Parathyroid adenoma (tissue), 2 donors: ENCODE measurements around the gene MTHFD2L.

Experiments used
- H2AFZ ChIP-seq: fragments of 300-600 bp; sonication (generic); one replicate; pipeline ENCODE4 v1.7.0; 2017; ENCODE audit warnings: antibody characterized with exemption, mild to moderate bottlenecking
- H3K27ac ChIP-seq: fragments of 300-600 bp; sonication (generic); one replicate; pipeline ENCODE4 v1.7.0; 2017
- H3K27me3 ChIP-seq: fragments of 300-600 bp; sonication (generic); one replicate; pipeline ENCODE4 v1.7.0; 2017; ENCODE audit warnings: low read length; ENCODE audit not compliant: control insufficient read depth, insufficient read depth
- H3K36me3 ChIP-seq: fragments of 300-600 bp; sonication (generic); one replicate; pipeline ENCODE4 v1.7.0; 2017; ENCODE audit warnings: low read length; ENCODE audit not compliant: control insufficient read depth, insufficient read depth
- H3K4me1 ChIP-seq: fragments of 300-600 bp; sonication (generic); one replicate; pipeline ENCODE4 v1.7.0; 2017; ENCODE audit warnings: control low read depth
- H3K4me2 ChIP-seq: fragments of 300-600 bp; sonication (generic); one replicate; pipeline ENCODE4 v1.7.0; 2017; ENCODE audit warnings: low read length
- H3K4me3 ChIP-seq: fragments of 300-600 bp; sonication (generic); one replicate; pipeline ENCODE4 v1.7.0; 2017; ENCODE audit warnings: low read depth, low read length
- H3K79me2 ChIP-seq: fragments of 300-600 bp; sonication (generic); one replicate; pipeline ENCODE4 v1.7.0; 2017; ENCODE audit warnings: control low read depth
- H3K9ac ChIP-seq: fragments of 300-600 bp; sonication (generic); one replicate; pipeline ENCODE4 v1.7.0; 2017; ENCODE audit warnings: mild to moderate bottlenecking
- H3K9me3 ChIP-seq: fragments of 300-600 bp; sonication (generic); one replicate; pipeline ENCODE4 v1.7.0; 2017; ENCODE audit warnings: low read length; ENCODE audit not compliant: control insufficient read depth
- TF ChIP-seq, protein P1 (sequence below): fragments of 300-600 bp; sonication (generic); IDR thresholded peaks from one replicate; pipeline ENCODE4 v1.7.0; 2017; ENCODE audit warnings: antibody characterized with exemption, mild to moderate bottlenecking
- donor health status: primary hyperparathyroidism.

MTHFD2L gene

DNA sequence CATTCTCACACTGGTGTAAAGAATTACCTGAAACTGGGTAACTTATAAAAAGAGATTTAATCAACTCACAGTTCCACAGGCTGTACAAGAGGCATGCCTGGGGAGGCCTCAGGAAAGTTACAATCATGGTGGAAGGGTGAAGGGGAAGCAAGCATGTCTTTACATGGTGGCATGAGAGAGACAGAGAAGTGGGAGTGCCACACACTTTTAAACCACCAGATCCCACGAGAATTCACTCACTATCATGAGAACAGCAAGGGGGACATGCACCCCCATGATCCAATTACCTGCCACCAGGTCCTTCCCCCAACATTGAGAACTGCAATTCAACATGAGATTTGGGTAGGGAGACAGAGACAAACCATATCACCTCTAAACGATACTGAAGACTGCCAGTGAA is 173.3 kb downstream of the MTHFD2L start:
- Histone ChIP-seq H3K36me3 (no peaks in the 10 kb centered on the region), H3K27me3 (no peaks in the 10 kb centered on the region), H3K9me3 (no peaks in the 10 kb centered on the region), H3K4me2 (no peak overlapping the region), H3K9ac (no peak overlapping the region), H3K79me2 (no peaks in the 10 kb centered on the region), H3K4me3 (no peak overlapping the region), H3K27ac (no peak overlapping the region), H2AFZ (no peak overlapping the region), H3K4me1 (no peaks in the 10 kb centered on the region)
- TF ChIP-seq, protein P1, sequence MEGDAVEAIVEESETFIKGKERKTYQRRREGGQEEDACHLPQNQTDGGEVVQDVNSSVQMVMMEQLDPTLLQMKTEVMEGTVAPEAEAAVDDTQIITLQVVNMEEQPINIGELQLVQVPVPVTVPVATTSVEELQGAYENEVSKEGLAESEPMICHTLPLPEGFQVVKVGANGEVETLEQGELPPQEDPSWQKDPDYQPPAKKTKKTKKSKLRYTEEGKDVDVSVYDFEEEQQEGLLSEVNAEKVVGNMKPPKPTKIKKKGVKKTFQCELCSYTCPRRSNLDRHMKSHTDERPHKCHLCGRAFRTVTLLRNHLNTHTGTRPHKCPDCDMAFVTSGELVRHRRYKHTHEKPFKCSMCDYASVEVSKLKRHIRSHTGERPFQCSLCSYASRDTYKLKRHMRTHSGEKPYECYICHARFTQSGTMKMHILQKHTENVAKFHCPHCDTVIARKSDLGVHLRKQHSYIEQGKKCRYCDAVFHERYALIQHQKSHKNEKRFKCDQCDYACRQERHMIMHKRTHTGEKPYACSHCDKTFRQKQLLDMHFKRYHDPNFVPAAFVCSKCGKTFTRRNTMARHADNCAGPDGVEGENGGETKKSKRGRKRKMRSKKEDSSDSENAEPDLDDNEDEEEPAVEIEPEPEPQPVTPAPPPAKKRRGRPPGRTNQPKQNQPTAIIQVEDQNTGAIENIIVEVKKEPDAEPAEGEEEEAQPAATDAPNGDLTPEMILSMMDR, result no peak

DNA sequence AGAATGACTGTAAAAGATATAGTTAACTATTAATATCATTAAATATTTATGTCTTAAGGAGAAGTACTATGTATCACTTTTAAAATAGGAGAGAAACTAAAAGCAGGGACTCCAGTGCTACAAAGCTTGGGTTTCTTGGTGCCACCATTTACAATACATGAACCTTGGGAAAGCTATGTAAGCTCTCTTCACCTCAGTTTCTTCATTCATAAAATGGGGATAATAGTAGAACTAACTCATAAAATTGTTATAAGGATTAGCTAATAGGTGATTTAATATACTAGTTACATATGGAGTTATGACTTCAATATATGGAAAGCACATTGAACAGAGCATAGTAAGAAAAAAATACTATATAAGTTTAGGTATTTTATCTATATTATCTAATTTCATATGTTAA is 174.0 kb downstream of the MTHFD2L start:
- no peaks in the 10 kb centered on the region for H3K79me2 ChIP-seq
- no peaks in the 10 kb centered on the region for H3K36me3 ChIP-seq
- H3K9ac ChIP-seq, result no peak overlapping the region
- H3K4me3 ChIP-seq, result no peak overlapping the region
- no peaks in the 10 kb centered on the region for H3K4me1 ChIP-seq
- TF ChIP-seq, protein P1, result no peak
- H3K27ac ChIP-seq, result no peak overlapping the region
- H2AFZ ChIP-seq, result no peak overlapping the region
- no peak overlapping the region for H3K4me2 ChIP-seq
- H3K9me3 ChIP-seq, result no peaks in the 10 kb centered on the region
- no peaks in the 10 kb centered on the region for H3K27me3 ChIP-seq

DNA sequence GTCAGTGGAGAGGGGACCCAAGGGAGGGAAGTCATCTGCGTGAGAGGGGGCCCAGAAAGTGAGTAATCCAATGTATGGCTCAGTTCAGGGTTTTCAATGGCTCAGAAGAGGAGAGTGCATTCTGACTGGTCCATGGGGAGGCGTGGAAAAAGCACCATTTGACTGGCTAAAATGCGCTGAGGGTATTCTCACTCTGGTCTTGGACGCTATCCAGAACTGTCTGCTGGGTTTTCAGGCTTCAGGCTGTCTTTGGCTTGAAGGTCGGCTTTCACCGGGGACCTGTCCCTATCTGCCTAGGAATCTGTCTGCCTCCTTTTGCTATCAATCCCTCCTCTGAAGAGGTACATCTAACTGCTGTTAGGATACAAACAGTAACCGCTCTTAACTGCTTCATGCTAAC is 176.7 kb downstream of the MTHFD2L start:
- Histone ChIP-seq H3K27ac (no peak overlapping the region), H3K9ac (no peak overlapping the region), H3K4me1 (no peaks in the 10 kb centered on the region), H3K79me2 (no peaks in the 10 kb centered on the region), H2AFZ (no peak overlapping the region), H3K4me3 (no peak overlapping the region), H3K27me3 (no peaks in the 10 kb centered on the region), H3K4me2 (no peak overlapping the region), H3K9me3 (no peaks in the 10 kb centered on the region), H3K36me3 (no peaks in the 10 kb centered on the region)
- TF ChIP-seq, protein P1, result no peak

DNA sequence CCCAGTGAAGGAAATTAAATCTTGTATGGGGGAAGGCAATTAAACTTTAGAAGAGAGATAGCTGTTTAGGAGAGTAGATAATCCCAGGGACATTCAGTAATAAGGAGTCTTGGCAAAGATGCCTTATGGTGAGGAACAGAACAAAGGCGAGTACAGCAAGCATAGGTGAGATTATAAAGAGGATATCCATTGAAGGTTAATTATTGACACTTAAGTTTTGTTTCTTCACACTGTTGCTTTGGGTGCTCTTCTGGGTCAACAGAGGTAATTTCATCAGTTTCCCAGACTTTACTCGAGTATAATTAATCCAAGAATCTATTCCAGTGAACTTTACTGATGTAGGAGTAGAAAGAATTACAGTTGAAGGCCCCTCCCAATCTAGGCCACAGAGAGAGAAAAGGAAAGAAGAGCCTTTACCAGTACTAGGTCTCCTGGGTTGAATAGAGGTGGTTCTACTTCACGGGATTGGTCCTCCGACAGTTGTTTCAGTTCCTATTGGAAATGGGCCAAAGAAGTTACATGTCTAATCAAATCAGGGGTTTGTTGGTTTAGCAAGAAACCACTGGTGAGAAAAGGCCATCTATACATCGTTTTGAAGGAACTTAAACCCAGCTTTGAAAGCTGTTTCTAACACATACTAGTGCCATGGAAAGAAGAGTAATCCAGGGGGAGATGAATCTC is 177.6 kb downstream of the MTHFD2L start:
- H3K4me3 ChIP-seq, result no peak overlapping the region
- H3K4me1 ChIP-seq, result no peaks in the 10 kb centered on the region
- no peaks in the 10 kb centered on the region for H3K36me3 ChIP-seq
- H3K27me3 ChIP-seq, result no peaks in the 10 kb centered on the region
- H3K4me2 ChIP-seq, result no peak overlapping the region
- no peak overlapping the region for H2AFZ ChIP-seq
- no peaks in the 10 kb centered on the region for H3K9me3 ChIP-seq
- no peak overlapping the region for H3K9ac ChIP-seq
- H3K79me2 ChIP-seq, result no peaks in the 10 kb centered on the region
- TF ChIP-seq, protein P1, result no peak
- no peak overlapping the region for H3K27ac ChIP-seq

DNA sequence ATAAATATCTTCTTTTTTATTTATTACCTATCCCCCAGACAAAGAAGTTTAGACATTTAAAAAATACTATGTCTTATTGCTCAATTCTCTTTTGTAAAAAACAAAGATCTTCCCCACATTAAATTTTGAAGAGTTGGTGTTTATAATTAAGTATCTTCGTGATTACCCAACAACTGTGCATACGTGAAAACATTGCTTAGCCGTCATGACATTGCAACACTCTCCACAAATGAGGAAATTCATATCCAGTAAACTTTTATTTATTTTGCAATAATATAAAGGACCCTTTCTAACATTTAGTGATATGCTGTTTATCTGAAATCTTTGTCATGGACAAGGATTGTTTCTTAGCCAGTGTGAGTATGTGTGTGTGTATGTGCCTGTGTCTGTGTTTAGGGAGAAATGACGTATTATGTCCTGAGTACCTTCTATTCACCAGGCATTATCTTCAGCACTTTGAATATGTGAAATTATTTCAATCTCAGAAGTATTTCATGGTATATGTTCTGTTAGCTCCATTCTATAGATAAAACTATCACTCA is 180.9 kb downstream of the MTHFD2L start:
- no peak overlapping the region for H3K27ac ChIP-seq
- no peaks in the 10 kb centered on the region for H3K36me3 ChIP-seq
- no peak overlapping the region for H2AFZ ChIP-seq
- no peaks in the 10 kb centered on the region for H3K27me3 ChIP-seq
- H3K79me2 ChIP-seq, result no peaks in the 10 kb centered on the region
- no peak overlapping the region for H3K9ac ChIP-seq
- H3K9me3 ChIP-seq, result no peaks in the 10 kb centered on the region
- no peak overlapping the region for H3K4me3 ChIP-seq
- no peak overlapping the region for H3K4me2 ChIP-seq
- TF ChIP-seq, protein P1, result no peak
- no peaks in the 10 kb centered on the region for H3K4me1 ChIP-seq
